ENCODE measurements around the gene LRRC4C. TPM values are rescaled to one million over a fixed set of nuclear protein-coding genes. Genes with fewer than 3 reads are reported as not detected.

The LRRC4C gene
- total and polyA plus RNA-seq, 4 experiments from 2014 or later, result not detected

DNA sequence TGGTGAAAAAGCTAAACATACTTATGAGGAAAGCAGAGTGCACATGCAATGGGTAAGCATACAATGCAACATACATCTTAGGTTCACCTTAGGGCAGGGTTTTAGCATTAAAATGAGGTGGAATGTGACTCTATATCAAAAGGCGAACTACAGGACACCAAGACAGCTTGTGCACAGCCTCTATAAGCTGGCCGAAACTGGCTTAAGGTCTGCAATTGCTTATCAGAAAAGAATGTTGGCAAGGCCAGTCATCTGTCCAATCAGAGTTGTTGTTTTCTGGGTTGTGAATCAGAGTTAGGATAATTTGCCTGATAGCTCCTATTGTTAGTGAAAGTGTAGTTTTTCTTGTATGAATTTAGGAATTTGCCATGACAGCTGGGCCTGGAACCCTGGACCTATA, 76.5 kb downstream of the LRRC4C start:
- Mint-ChIP-seq H3K4me3 (no peak overlapping the region), H3K9me3 (peaks cover 0 to 12% (median 4%) of the 10 kb centered on the region in 8 donors), H3K4me1 (no peaks in the 10 kb centered on the region), H3K36me3 (no peaks in the 10 kb centered on the region), H3K27ac (no peak overlapping the region), H3K27me3 (no peaks in the 10 kb centered on the region)
- no peaks in the 10 kb centered on the region for H3K27me3 ChIP-seq (ENCODE audit: insufficient read depth, low read length)
- CTCF ChIA-PET (ENCODE audit: partially characterized antibody), result no interaction called here
- no peaks in the 10 kb centered on the region for H3K36me3 ChIP-seq (ENCODE audit: insufficient read depth, low read length)
- no peak overlapping the region for H3K4me3 ChIP-seq (ENCODE audit: low read length in 2 of 2)
- intact Hi-C loops (cut with micrococcal nuclease), result no loop called here
- POLR2A ChIA-PET (ENCODE audit: partially characterized antibody), result no interaction called here
- H3K4me1 ChIP-seq (ENCODE audit: insufficient read depth, low read length), result no peaks in the 10 kb centered on the region
- H3K27ac ChIP-seq (ENCODE audit: low read depth, low read length), result no peak overlapping the region
- DNase-seq, result no peak
- peaks cover 0 to 5% of the 10 kb centered on the region in 2 donors for H3K9me3 ChIP-seq (ENCODE audit: control insufficient read depth in 1 of 2, low read length in 2 of 2)

DNA sequence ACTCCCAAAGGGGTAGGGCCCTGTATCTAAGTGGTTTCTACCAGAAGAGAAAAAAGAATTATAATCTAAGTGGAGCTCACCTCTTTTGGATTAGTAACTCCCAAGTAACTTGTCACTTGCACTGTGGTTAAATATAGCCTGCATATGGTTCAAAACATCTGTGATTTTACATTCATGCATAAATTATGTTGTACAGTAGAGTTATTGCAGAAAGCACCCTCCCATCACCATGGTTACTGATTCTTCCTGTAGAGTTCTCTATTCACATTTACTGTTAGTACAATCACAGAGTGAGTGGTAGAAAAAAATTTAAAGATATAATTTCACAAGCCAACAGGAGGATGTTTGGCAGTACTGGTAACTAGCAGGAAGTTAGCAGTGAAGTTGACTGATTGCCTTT, 80.4 kb downstream of the LRRC4C start:
- ChIA-PET POLR2A (ENCODE audit: partially characterized antibody) (no interaction called here), CTCF (ENCODE audit: partially characterized antibody) (no interaction called here)
- peaks cover 0 to 13% (median 3%) of the 10 kb centered on the region in 8 donors for H3K9me3 Mint-ChIP-seq

DNA sequence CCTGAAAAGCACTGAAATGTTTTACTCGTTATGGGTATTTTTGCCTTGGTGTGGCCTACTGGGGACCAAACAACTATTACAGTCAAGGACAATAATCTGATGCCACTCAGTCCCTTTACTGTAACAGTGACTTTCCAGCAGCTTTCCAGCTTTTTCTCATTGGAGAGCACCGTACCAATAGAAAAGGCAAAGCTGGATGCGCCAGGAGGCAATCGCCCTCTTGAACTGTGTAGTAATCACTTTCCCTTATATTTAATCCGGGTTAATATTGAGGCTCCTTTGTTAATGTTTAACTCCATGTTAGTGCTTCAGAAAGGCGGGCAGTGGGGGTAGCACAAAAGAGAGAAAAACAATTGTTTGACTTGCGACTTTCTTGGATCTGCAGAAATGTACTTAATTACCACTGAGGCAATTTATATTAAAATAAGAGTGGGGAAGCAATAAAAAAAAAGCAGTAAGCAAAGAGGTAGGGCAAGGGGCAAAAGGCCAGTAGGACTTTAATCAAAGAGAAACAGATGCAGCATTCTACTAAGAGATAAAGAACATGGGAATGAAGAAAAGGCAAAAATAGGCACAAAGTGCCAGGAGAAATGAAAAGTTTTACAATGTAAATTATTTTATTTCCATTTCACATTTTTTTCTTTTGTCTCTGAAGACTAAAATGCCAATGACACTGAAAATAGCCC, 81.6 kb downstream of the LRRC4C start:
- Mint-ChIP-seq H3K4me1 (no peaks in the 10 kb centered on the region), H3K9me3 (peaks cover 0 to 16% (median 3%) of the 10 kb centered on the region in 8 donors), H3K27me3 (no peaks in the 10 kb centered on the region), H3K27ac (no peak overlapping the region), H3K4me3 (no peak overlapping the region), H3K36me3 (no peaks in the 10 kb centered on the region)
- CTCF ChIA-PET (ENCODE audit: partially characterized antibody), result no interaction called here
- intact Hi-C loops (cut with micrococcal nuclease), result no loop called here
- Histone ChIP-seq H3K27me3 (ENCODE audit: insufficient read depth, low read length) (no peaks in the 10 kb centered on the region), H3K4me3 (ENCODE audit: low read length in 2 of 2) (no peak overlapping the region), H3K9me3 (ENCODE audit: control insufficient read depth in 1 of 2, low read length in 2 of 2) (no peaks in the 10 kb centered on the region), H3K27ac (ENCODE audit: low read depth, low read length) (no peak overlapping the region), H3K36me3 (ENCODE audit: insufficient read depth, low read length) (no peaks in the 10 kb centered on the region), H3K4me1 (ENCODE audit: insufficient read depth, low read length) (no peaks in the 10 kb centered on the region)
- DNase-seq, result no peak
- POLR2A ChIA-PET (ENCODE audit: partially characterized antibody), result no interaction called here

More for the DNA sequence above, 80.4 kb downstream of the LRRC4C start:
- H3K4me1 Mint-ChIP-seq, result no peaks in the 10 kb centered on the region
- Histone ChIP-seq H3K4me1 (ENCODE audit: insufficient read depth, low read length) (no peaks in the 10 kb centered on the region), H3K27me3 (ENCODE audit: insufficient read depth, low read length) (no peaks in the 10 kb centered on the region), H3K9me3 (ENCODE audit: control insufficient read depth in 1 of 2, low read length in 2 of 2) (no peaks in the 10 kb centered on the region), H3K27ac (ENCODE audit: low read depth, low read length) (no peak overlapping the region), H3K36me3 (ENCODE audit: insufficient read depth, low read length) (no peaks in the 10 kb centered on the region), H3K4me3 (ENCODE audit: low read length in 2 of 2) (no peak overlapping the region)
- DNase-seq, result no peak
- H3K27me3 Mint-ChIP-seq, result no peaks in the 10 kb centered on the region
- H3K36me3 Mint-ChIP-seq, result no peaks in the 10 kb centered on the region
- no peak overlapping the region for H3K4me3 Mint-ChIP-seq
- intact Hi-C loops (cut with micrococcal nuclease), result no loop called here
- H3K27ac Mint-ChIP-seq, result no peak overlapping the region

DNA sequence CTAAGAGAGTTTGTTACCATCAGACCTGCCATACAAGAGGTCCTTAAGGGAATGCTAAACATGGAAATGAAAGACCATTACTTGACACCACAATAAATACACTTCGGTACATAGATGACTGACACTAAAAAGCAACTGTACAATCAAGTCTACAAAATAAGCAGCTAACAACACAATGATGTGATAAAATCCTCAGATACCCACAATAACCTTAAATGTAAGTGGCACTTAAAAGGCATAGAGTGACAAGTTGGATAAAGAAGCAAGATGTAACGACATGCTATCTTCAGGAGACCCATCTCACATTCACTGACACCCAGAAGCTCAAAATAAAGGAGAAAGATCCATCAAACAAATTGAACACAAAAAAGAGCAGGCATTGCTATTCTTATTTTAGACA, 107.6 kb downstream of the LRRC4C start:
- H3K27me3 Mint-ChIP-seq, result no peaks in the 10 kb centered on the region
- H3K9me3 Mint-ChIP-seq, result peaks cover 3 to 27% (median 13%) of the 10 kb centered on the region in 8 donors
- Histone ChIP-seq H3K27me3 (ENCODE audit: insufficient read depth, low read length) (no peaks in the 10 kb centered on the region), H3K27ac (ENCODE audit: low read depth, low read length) (no peak overlapping the region), H3K9me3 (ENCODE audit: control insufficient read depth in 1 of 2, low read length in 2 of 2) (no peaks in the 10 kb centered on the region), H3K36me3 (ENCODE audit: insufficient read depth, low read length) (no peaks in the 10 kb centered on the region), H3K4me1 (ENCODE audit: insufficient read depth, low read length) (no peaks in the 10 kb centered on the region), H3K4me3 (ENCODE audit: low read length in 2 of 2) (no peak overlapping the region)
- ChIA-PET CTCF (ENCODE audit: partially characterized antibody) (no interaction called here), POLR2A (ENCODE audit: partially characterized antibody) (no interaction called here)
- no peak overlapping the region for H3K27ac Mint-ChIP-seq
- intact Hi-C loops (cut with micrococcal nuclease), result no loop called here
- DNase-seq, result no peak
- no peaks in the 10 kb centered on the region for H3K4me1 Mint-ChIP-seq
- no peak overlapping the region for H3K4me3 Mint-ChIP-seq
- no peaks in the 10 kb centered on the region for H3K36me3 Mint-ChIP-seq

DNA sequence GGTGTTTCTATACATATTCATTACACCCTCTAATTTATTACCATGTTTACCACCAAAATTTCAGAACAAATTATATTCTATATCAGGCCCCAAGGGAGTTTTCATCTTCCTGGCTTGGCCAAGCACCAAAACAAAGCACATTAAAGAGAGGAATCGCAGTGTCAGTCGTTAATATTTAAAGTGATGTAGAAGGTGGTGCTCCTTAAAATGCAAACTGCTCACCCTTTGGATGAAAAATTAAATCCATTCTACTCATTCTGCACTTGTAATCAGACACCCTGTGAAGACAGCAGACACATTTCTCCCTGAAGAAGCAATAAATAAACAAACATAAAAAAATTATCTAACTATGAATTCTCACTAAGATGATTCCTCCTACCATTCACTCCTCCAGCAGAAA, 113.4 kb downstream of the LRRC4C start:
- intact Hi-C loops (cut with micrococcal nuclease), result no loop called here
- Mint-ChIP-seq H3K4me1 (no peaks in the 10 kb centered on the region), H3K27me3 (no peaks in the 10 kb centered on the region), H3K27ac (no peak overlapping the region), H3K4me3 (no peak overlapping the region), H3K36me3 (no peaks in the 10 kb centered on the region), H3K9me3 (peaks cover 3 to 27% (median 16%) of the 10 kb centered on the region in 8 donors)
- Histone ChIP-seq H3K4me3 (ENCODE audit: low read length in 2 of 2) (no peak overlapping the region), H3K4me1 (ENCODE audit: insufficient read depth, low read length) (no peaks in the 10 kb centered on the region), H3K9me3 (ENCODE audit: control insufficient read depth in 1 of 2, low read length in 2 of 2) (no peaks in the 10 kb centered on the region), H3K27me3 (ENCODE audit: insufficient read depth, low read length) (no peaks in the 10 kb centered on the region), H3K27ac (ENCODE audit: low read depth, low read length) (no peak overlapping the region), H3K36me3 (ENCODE audit: insufficient read depth, low read length) (no peaks in the 10 kb centered on the region)
- no peak for DNase-seq
- POLR2A ChIA-PET (ENCODE audit: partially characterized antibody), result no interaction called here
- CTCF ChIA-PET (ENCODE audit: partially characterized antibody), result no interaction called here

DNA sequence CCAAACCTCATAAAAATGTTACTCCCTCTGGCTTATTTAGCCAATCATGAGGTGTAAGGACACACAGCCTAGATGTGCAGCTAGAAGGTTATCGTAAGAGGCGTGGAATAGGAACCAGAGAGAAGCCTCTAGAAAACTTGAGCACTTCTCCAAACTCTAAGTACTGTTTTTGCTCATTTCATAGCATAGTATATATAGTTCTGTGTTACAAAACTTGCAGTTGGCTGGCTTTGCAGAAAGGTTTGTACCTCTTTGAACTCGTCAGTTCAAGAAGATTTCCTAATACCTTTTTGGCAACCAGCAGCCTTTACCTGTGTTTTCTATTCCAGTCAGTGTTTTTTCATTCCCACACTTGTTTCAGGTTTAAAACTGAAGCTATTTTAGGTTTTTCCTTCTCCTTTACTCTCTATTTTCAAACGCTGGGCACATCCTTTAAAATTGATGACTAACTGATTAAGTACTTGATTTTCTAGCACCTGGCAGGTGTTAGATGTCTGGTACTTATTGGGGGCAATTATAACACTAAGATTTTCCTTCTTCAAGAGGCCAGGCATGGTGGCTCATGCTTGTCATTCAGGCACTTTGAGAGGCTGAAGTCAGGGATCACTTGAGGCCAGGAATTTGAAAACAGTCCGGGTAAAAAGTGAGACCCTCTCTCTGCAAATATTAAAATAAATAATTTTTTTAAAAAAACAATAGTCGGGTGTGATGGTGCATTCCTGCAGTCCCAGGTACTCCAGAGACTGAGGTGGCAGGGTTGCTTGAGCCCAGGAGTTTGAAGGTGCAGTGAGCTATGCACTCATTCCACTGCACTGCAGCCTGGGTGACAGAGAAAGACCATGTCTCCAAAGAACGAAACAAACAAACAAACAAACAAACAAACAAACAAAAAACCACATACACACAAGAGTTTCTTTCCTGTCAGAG, 125.2 kb downstream of the LRRC4C start:
- ChIA-PET POLR2A (ENCODE audit: partially characterized antibody) (no interaction called here), CTCF (ENCODE audit: partially characterized antibody) (no interaction called here)
- no peaks in the 10 kb centered on the region for H3K36me3 ChIP-seq (ENCODE audit: insufficient read depth, low read length)
- H3K4me1 ChIP-seq (ENCODE audit: insufficient read depth, low read length), result no peaks in the 10 kb centered on the region
- no peak overlapping the region for H3K27ac ChIP-seq (ENCODE audit: low read depth, low read length)
- H3K9me3 ChIP-seq (ENCODE audit: control insufficient read depth in 1 of 2, low read length in 2 of 2), result no peaks in the 10 kb centered on the region
- H3K4me3 ChIP-seq (ENCODE audit: low read length in 2 of 2), result no peak overlapping the region
- no peak overlapping the region for H3K27ac Mint-ChIP-seq
- no peaks in the 10 kb centered on the region for H3K27me3 Mint-ChIP-seq
- intact Hi-C loops (cut with micrococcal nuclease), result no loop called here
- no peak for DNase-seq
- no peak overlapping the region for H3K4me3 Mint-ChIP-seq
- no peaks in the 10 kb centered on the region for H3K4me1 Mint-ChIP-seq
- no peaks in the 10 kb centered on the region for H3K27me3 ChIP-seq (ENCODE audit: insufficient read depth, low read length)
- H3K9me3 Mint-ChIP-seq, result peaks cover 0 to 19% (median 12%) of the 10 kb centered on the region in 8 donors
- no peaks in the 10 kb centered on the region for H3K36me3 Mint-ChIP-seq

DNA sequence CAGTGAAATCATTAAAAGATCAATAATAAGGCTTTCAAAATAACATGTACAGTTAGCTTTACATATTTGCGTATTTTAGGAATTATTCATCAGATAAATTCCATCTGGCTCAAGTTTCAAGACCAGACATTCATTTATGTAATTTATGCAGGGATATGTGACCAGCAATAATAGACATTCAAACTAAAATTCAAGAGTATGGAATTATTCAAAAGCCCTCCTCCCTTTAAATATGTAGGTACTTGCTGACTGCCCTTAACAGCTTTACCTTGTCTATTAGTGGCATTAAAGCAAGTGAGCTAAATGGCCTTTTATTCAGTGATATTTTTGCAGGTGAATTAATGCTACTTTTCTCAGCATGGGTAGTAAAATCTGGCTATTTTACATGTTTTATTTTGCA, 126.1 kb downstream of the LRRC4C start:
- Mint-ChIP-seq H3K9me3 (peaks cover 0 to 25% (median 16%) of the 10 kb centered on the region in 8 donors), H3K27me3 (no peaks in the 10 kb centered on the region), H3K4me1 (no peaks in the 10 kb centered on the region), H3K27ac (no peak overlapping the region), H3K36me3 (no peaks in the 10 kb centered on the region), H3K4me3 (no peak overlapping the region)
- Histone ChIP-seq H3K9me3 (ENCODE audit: control insufficient read depth in 1 of 2, low read length in 2 of 2) (peaks cover 0 to 4% of the 10 kb centered on the region in 2 donors), H3K27me3 (ENCODE audit: insufficient read depth, low read length) (no peaks in the 10 kb centered on the region), H3K36me3 (ENCODE audit: insufficient read depth, low read length) (no peaks in the 10 kb centered on the region), H3K4me3 (ENCODE audit: low read length in 2 of 2) (no peak overlapping the region), H3K27ac (ENCODE audit: low read depth, low read length) (no peak overlapping the region), H3K4me1 (ENCODE audit: insufficient read depth, low read length) (no peaks in the 10 kb centered on the region)
- POLR2A ChIA-PET (ENCODE audit: partially characterized antibody), result no interaction called here
- DNase-seq, result no peak
- CTCF ChIA-PET (ENCODE audit: partially characterized antibody), result no interaction called here
- intact Hi-C loops (cut with micrococcal nuclease), result no loop called here
